HG03097 (cell line): ENCODE data around the gene KCTD11.
A peak's percentile ranks its signal among the peaks of the same experiment; 100 is the strongest.

Experiments
- ATAC-seq: cut with Tn5 transposase; IDR thresholded peaks from one replicate; pipeline ENCODE4 v1.9.1; 2021; ENCODE audit not compliant: unreplicated experiment, low FRiP score

Gene KCTD11

DNA sequence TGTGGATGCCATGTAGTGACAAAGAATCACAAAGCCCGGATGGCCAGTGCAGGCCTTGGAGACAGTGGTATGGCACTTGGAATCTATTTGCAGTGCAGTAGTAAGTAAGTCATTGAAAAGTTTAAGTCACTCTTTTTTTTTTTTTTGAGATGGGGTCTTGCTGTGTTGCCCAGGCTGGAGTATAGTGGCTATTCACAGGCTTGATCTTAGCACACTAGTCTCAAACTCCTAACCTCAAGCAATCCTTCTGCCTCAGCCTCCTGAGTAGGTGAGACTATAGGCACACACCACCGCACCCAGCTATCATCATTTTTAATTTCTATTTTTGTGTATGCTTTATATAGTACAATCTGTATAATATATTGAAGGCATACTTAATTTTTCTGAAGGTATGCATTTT lies 46.6 kb downstream of the KCTD11 start:
- ATAC-seq = no peak

DNA sequence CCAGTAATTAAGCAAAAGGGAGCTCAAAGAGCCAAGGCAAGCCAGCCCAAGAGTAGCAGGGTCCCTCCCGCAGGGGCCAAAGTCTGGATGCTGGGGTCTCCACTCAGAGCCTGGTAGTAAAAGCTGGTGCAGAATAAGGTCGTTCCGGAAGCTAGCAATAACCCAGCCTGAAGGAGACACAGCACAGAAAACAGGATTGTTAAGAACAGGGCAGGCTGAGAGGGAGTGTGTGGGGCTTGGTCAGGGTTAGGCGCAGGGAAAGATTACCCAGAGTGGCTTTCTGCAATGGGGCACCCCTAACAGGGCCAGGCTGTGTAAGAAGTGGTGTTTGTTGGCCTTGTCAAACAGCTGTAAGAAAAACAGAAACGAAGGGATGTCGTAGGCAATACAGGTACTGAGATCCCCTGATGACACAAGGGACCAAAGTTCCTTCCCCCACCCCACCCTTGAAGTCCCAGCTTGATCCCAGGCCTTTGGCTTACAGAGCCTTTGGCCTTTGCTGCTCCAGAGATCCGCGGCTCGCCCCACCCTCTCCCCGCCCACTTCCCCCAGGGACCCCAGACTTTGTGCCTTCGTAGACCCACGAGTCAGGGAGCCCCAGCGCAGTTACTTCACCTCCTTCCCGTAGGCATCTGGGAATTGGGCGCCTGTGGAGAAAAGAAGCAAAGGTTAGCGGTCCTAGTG lies 51.2 kb downstream of the KCTD11 start:
- no peak for ATAC-seq

DNA sequence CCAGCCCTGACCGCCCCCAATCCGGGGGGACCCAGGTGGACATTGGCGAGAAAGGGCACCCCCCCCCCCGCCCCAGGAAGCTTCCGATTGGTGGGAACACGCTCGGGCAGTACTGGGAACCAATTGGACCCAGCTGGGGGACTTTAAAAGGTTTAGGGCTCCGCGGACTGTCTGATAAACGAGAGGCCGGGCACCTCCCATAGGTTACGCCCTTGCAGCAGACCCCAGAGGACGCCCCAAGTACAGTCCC lies 51.7 kb downstream of the KCTD11 start:
- ATAC-seq = no peak

DNA sequence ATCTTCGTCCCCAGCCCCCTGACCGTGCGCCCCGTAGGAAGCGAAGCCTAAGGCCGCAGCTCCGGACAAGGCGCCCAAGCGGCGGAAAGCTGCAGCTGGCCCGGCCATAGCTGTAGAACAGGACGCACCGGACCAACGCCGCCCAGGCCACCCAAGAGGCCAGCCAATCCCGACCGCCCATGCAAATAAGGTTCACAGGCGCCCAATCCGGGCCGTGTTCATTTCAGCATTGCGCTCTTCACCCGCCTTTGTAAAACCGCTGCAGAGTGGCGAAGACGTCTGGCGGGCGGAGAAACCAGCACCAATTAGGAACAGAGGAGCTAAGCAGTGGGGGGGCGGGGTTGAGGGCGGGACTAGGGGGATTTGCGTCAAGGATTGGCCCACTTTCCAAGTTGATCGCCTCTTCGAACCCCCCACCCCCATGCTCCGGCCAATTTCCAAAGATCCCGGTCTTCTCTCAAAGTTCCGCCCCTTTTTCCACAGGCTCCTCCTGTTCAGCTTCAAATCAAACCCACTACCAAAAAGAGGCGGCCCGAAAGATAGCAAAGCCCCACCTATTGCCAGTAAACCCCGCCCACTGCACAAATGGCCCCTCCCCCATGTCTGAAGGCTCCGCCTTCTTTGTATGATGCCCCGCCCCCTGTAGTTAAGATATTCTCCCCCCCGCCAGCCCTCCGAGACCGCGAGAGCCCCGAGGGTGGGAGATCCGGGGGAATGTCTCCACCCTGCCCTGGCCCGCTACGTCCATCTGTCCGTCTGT lies 52.2 kb downstream of the KCTD11 start, which contains the start of gene TMEM256:
Gene TMEM256 (minus strand): TSS at position 121 of the 760 bp plus-strand sequence. CDS start 13 bp downstream, at position 108.
- peak; percentile 87 for ATAC-seq
